G401 (cell line): ENCODE data around the gene SPSB1. TPM values are rescaled to one million over a fixed set of nuclear protein-coding genes. Genes with fewer than 3 reads are reported as not detected.
A peak's percentile ranks its signal among the peaks of the same experiment; 100 is the strongest.
"Not testable (repeated sequence)": the region's sequence is repeated elsewhere in the genome, so short reads cannot be mapped to it uniquely, and the experiment has no call there.

Experiments
- DNase-seq: peaks from one replicate; pipeline ENCODE4 v3.0.0-alpha.2; 2015; ENCODE audit warnings: low spot score
- in situ Hi-C: cut with HindIII; loops from 2 replicates; pipeline ENCODE4 v1.10.0; 2016; ENCODE audit warnings: low sequenced_read_pairs, mixed read lengths
- total RNA-seq: library from RNA; depleted of rRNA; stranded (reverse); fragments of >200 nt; shearing (Covaris generic); gene quantifications from 2 replicates; pipeline ENCODE4 v1.2.3, GENCODE V29; 2014

The SPSB1 gene
- total RNA-seq, 1 experiment from 2014 or later = 38.8 TPM

GRCh38 chr1:9371391-9371935 lies 78.8 kb downstream of the SPSB1 start:
- in situ Hi-C loops = no loop called here
- DNase-seq = no peak

- DNase-seq = no peak
- in situ Hi-C loops = no loop called here
These were observed 79.3 kb downstream of the SPSB1 start for GRCh38 chr1:9371951-9372350.

- in situ Hi-C loops = no loop called here
- no peak for DNase-seq
These were observed 80.9 kb downstream of the SPSB1 start for GRCh38 chr1:9373619-9374018.

- DNase-seq = no peak
- in situ Hi-C loops = no loop called here
These were observed 82.2 kb downstream of the SPSB1 start for GRCh38 chr1:9374748-9375341.

GRCh38 chr1:9375912-9376311 lies 83.2 kb downstream of the SPSB1 start:
- DNase-seq = no peak
- in situ Hi-C loops = no loop called here

GRCh38 chr1:9376430-9376829 lies 83.7 kb downstream of the SPSB1 start:
- in situ Hi-C loops = no loop called here
- DNase-seq = no peak

GRCh38 chr1:9376886-9377333 lies 84.2 kb downstream of the SPSB1 start:
- in situ Hi-C loops = no loop called here
- no peak for DNase-seq

- DNase-seq = no peak
- in situ Hi-C loops = no loop called here
These were observed 86.1 kb downstream of the SPSB1 start for GRCh38 chr1:9378801-9379200.

GRCh38 chr1:9380711-9381110 lies 88.0 kb downstream of the SPSB1 start:
- in situ Hi-C loops = no loop called here
- no peak for DNase-seq

- DNase-seq = no peak
- in situ Hi-C loops = no loop called here
These were observed 90.2 kb downstream of the SPSB1 start for GRCh38 chr1:9382643-9383491.

GRCh38 chr1:9384128-9384527 lies 91.4 kb downstream of the SPSB1 start:
- DNase-seq = no peak
- in situ Hi-C loops = no loop called here

GRCh38 chr1:9384751-9385245 lies 92.1 kb downstream of the SPSB1 start:
- no peak for DNase-seq
- in situ Hi-C loops = no loop called here

GRCh38 chr1:9385392-9385791 lies 92.7 kb downstream of the SPSB1 start:
- in situ Hi-C loops, DNase-seq: not testable (repeated sequence)

GRCh38 chr1:9385801-9386573 lies 93.3 kb downstream of the SPSB1 start:
- in situ Hi-C loops = no loop called here
- no peak for DNase-seq

- in situ Hi-C loops = no loop called here
- DNase-seq = peak; percentile 32
These were observed 95.9 kb downstream of the SPSB1 start for GRCh38 chr1:9388335-9389180.

GRCh38 chr1:9389968-9390367 lies 97.3 kb downstream of the SPSB1 start:
- no peak for DNase-seq
- in situ Hi-C loops = no loop called here

- DNase-seq = no peak
- in situ Hi-C loops = no loop called here
These were observed 98.9 kb downstream of the SPSB1 start for GRCh38 chr1:9391620-9392019.

GRCh38 chr1:9394010-9394409 lies 101.3 kb downstream of the SPSB1 start:
- no peak for DNase-seq
- in situ Hi-C loops = no loop called here

GRCh38 chr1:9395018-9395417 lies 102.3 kb downstream of the SPSB1 start:
- in situ Hi-C loops = no loop called here
- no peak for DNase-seq
